Measurements from ENCODE around the gene NEURL4. TPM values are rescaled to one million over a fixed set of nuclear protein-coding genes. Genes with fewer than 3 reads are reported as not detected.

The NEURL4 gene
- total RNA-seq, 3 donors from 2014 or later (not counting 1 experiment from before 2014, with no cell fraction given), result 48.9 to 57.9 (median 51.4) TPM

DNA sequence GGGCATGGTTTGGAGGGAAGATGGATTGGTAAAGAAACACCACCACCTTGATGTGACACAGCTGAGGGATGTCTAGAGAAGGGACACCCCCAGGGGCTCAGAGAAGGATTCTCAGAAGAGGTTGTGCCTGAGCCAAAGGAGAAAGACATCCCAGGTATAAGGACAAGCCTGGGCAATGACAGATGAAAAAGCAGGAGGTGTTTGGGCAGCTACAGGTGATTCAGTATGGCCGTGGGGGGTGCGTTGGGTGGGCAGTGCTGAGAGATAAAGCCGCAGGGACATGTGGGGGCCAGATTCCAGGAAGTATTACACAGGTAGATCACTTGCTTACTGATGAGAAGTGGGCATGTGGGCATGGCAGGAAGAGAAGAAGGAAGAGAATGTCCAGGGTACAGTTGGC lies 32.8 kb upstream of the NEURL4 start:
- WGBS (ENCODE audit: insufficient coverage), result 52% methylated on average over 3 of the region's 3 CpGs
- Mint-ChIP-seq H3K27ac (no peak overlapping the region), H3K9me3 (no peaks in the 10 kb centered on the region)

GRCh38 chr17:7357381-7357780 lies 28.2 kb upstream of the NEURL4 start:
- H3K36me3 Mint-ChIP-seq, result no peaks in the 10 kb centered on the region
- no peak overlapping the region for H3K4me3 Mint-ChIP-seq
- H3K4me1 ChIP-seq (ENCODE audit: control insufficient read depth, insufficient read depth, low read length), result peaks cover 33% of the 10 kb centered on the region
- no peaks in the 10 kb centered on the region for H3K36me3 ChIP-seq (ENCODE audit: control insufficient read depth, insufficient read depth, low read length)
- H3K27ac Mint-ChIP-seq, result no peak overlapping the region
- ATAC-seq, result no peak
- no peaks in the 10 kb centered on the region for H3K27me3 ChIP-seq (ENCODE audit: control insufficient read depth, insufficient read depth, low read length)
- WGBS (ENCODE audit: insufficient coverage), result 94% methylated on average over 1 of the region's 2 CpGs
- intact Hi-C loops (cut with micrococcal nuclease), result loop anchor here (10.0 kb wide), 1 partner anchor 327 kb away; the partner anchor contains the start of genes TP53 and WRAP53
- no peak overlapping the region for H3K27ac ChIP-seq (ENCODE audit: low read length)
- H3K4me1 Mint-ChIP-seq, result peaks cover 7 to 30% of the 10 kb centered on the region in 2 donors
- peaks cover 0 to 6% of the 10 kb centered on the region in 2 donors for H3K27me3 Mint-ChIP-seq (ENCODE audit: low read depth in 2 of 2)
- no peak for TF ChIP-seq CTCF (IDR thresholded peaks at IDR 0.05)
- H3K4me3 ChIP-seq (ENCODE audit: low read length), result no peak overlapping the region
- no peaks in the 10 kb centered on the region for H3K9me3 ChIP-seq (ENCODE audit: control insufficient read depth, insufficient read depth, low read length)
- H3K9me3 Mint-ChIP-seq, result no peaks in the 10 kb centered on the region
- DNase-seq, result no peak

More for the DNA sequence above, 32.8 kb upstream of the NEURL4 start:
- H3K27me3 ChIP-seq (ENCODE audit: control insufficient read depth, insufficient read depth, low read length), result no peaks in the 10 kb centered on the region
- no peak for DNase-seq
- Mint-ChIP-seq H3K27me3 (ENCODE audit: low read depth in 2 of 2) (peaks cover 0 to 6% of the 10 kb centered on the region in 2 donors), H3K4me3 (no peak overlapping the region), H3K4me1 (peaks cover 0 to 3% of the 10 kb centered on the region in 2 donors), H3K36me3 (no peaks in the 10 kb centered on the region)
- no peak overlapping the region for H3K27ac ChIP-seq (ENCODE audit: low read length)
- no peaks in the 10 kb centered on the region for H3K36me3 ChIP-seq (ENCODE audit: control insufficient read depth, insufficient read depth, low read length)
- no peaks in the 10 kb centered on the region for H3K4me1 ChIP-seq (ENCODE audit: control insufficient read depth, insufficient read depth, low read length)
- intact Hi-C loops (cut with micrococcal nuclease), result no loop called here
- no peaks in the 10 kb centered on the region for H3K9me3 ChIP-seq (ENCODE audit: control insufficient read depth, insufficient read depth, low read length)
- H3K4me3 ChIP-seq (ENCODE audit: low read length), result no peak overlapping the region
- ATAC-seq, result no peak
- TF ChIP-seq CTCF (IDR thresholded peaks at IDR 0.05), result no peak

GRCh38 chr17:7356756-7357155 lies 27.6 kb upstream of the NEURL4 start:
- intact Hi-C loops (cut with micrococcal nuclease), result loop anchor here (1.0 to 10.0 kb wide), 2 partner anchors 205 to 328 kb away; partner anchors contain the start of genes SENP3, TP53 and WRAP53
- Mint-ChIP-seq H3K4me3 (no peak overlapping the region), H3K4me1 (peaks cover 9 to 33% of the 10 kb centered on the region in 2 donors), H3K36me3 (no peaks in the 10 kb centered on the region), H3K9me3 (no peaks in the 10 kb centered on the region), H3K27ac (no peak overlapping the region), H3K27me3 (ENCODE audit: low read depth in 2 of 2) (peaks cover 0 to 1% of the 10 kb centered on the region in 2 donors)
- TF ChIP-seq CTCF (IDR thresholded peaks at IDR 0.05), result no peak
- Histone ChIP-seq H3K9me3 (ENCODE audit: control insufficient read depth, insufficient read depth, low read length) (no peaks in the 10 kb centered on the region), H3K36me3 (ENCODE audit: control insufficient read depth, insufficient read depth, low read length) (no peaks in the 10 kb centered on the region), H3K4me1 (ENCODE audit: control insufficient read depth, insufficient read depth, low read length) (peaks cover 37% of the 10 kb centered on the region), H3K27ac (ENCODE audit: low read length) (no peak overlapping the region), H3K27me3 (ENCODE audit: control insufficient read depth, insufficient read depth, low read length) (no peaks in the 10 kb centered on the region), H3K4me3 (ENCODE audit: low read length) (no peak overlapping the region)
- DNase-seq (no peak), ATAC-seq (no peak)
- 87% methylated on average over 8 of the region's 8 CpGs for WGBS (ENCODE audit: insufficient coverage)

- Histone ChIP-seq H3K4me1 (ENCODE audit: control insufficient read depth, insufficient read depth, low read length) (peaks cover 41% of the 10 kb centered on the region), H3K36me3 (ENCODE audit: control insufficient read depth, insufficient read depth, low read length) (no peaks in the 10 kb centered on the region), H3K27ac (ENCODE audit: low read length) (no peak overlapping the region), H3K9me3 (ENCODE audit: control insufficient read depth, insufficient read depth, low read length) (no peaks in the 10 kb centered on the region), H3K27me3 (ENCODE audit: control insufficient read depth, insufficient read depth, low read length) (no peaks in the 10 kb centered on the region), H3K4me3 (ENCODE audit: low read length) (no peak overlapping the region)
- peak; percentile 91 for TF ChIP-seq CTCF (IDR thresholded peaks at IDR 0.05)
- WGBS (ENCODE audit: insufficient coverage), result under 1% methylated on average over 10 of the region's 12 CpGs
- no peaks in the 10 kb centered on the region for H3K9me3 Mint-ChIP-seq
- H3K27ac Mint-ChIP-seq, result peak overlapping the region in 1 of 2 donors; percentile 52
- no peak overlapping the region for H3K4me3 Mint-ChIP-seq
- DNase-seq (peak; percentile 76 to 91), ATAC-seq (peak; percentile 46 to 80 (median 54))
- H3K4me1 Mint-ChIP-seq, result peaks cover 9 to 33% of the 10 kb centered on the region in 2 donors
- no peaks in the 10 kb centered on the region for H3K27me3 Mint-ChIP-seq (ENCODE audit: low read depth in 2 of 2)
- H3K36me3 Mint-ChIP-seq, result no peaks in the 10 kb centered on the region
- intact Hi-C loops (cut with micrococcal nuclease), result loop anchor here (1.0 to 10.0 kb wide), 2 partner anchors 205 to 329 kb away; partner anchors contain the start of genes SENP3, TP53 and WRAP53
These were observed 27.0 kb upstream of the NEURL4 start for GRCh38 chr17:7356072-7356549.
